DMS79 treated with DMSO at 0.1 percent for 48 hours (cell line): ENCODE data around the gene MANBA.
"Not testable (repeated sequence)": the region's sequence is repeated elsewhere in the genome, so short reads cannot be mapped to it uniquely, and the experiment has no call there.

Source experiments
- DNase-seq: peaks from one replicate; lab custom pipeline; 2025; lab: John Stamatoyannopoulos, UW

The MANBA gene

DNA sequence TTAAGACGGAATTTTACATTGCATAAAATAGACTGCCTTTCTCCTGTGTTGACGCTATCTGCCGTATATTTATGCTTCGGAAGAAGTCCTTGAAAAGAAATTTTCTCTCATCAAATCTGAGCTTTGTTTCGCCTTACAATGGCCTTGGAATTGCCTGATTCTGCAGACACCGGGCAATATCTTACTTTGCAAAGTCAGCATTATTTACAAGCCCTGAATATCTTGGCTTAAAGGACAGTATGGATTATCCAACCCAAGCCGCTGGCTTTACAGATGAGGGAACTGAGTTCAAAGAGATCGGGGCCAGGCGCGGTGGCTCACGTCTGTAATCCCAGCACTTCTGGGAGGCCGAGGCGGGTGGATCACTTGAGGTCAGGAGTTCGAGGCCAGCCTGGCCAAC lies 1.1 kb upstream of the MANBA start:
- no peak for DNase-seq

DNA sequence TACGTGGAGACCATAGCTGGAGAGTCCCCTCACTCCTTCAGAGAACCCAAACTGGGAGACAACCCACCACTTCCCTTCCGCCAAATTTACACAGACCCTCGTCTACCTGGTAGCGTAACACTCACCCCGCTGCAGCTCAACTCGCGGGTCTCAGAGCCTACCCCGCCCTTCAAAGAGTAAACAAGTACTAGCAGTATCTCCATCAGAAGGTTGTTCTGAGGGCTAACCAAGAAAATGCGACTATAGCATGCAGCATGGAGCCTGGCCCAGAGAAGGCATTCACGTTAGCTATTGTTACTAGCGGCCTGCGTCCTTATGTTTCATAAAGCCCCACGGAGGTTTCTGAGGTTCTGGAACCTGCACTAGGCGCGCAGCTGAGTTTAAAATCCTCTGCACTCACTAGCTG lies 531 bp upstream of the MANBA start:
- peak; percentile 16 for DNase-seq

DNA sequence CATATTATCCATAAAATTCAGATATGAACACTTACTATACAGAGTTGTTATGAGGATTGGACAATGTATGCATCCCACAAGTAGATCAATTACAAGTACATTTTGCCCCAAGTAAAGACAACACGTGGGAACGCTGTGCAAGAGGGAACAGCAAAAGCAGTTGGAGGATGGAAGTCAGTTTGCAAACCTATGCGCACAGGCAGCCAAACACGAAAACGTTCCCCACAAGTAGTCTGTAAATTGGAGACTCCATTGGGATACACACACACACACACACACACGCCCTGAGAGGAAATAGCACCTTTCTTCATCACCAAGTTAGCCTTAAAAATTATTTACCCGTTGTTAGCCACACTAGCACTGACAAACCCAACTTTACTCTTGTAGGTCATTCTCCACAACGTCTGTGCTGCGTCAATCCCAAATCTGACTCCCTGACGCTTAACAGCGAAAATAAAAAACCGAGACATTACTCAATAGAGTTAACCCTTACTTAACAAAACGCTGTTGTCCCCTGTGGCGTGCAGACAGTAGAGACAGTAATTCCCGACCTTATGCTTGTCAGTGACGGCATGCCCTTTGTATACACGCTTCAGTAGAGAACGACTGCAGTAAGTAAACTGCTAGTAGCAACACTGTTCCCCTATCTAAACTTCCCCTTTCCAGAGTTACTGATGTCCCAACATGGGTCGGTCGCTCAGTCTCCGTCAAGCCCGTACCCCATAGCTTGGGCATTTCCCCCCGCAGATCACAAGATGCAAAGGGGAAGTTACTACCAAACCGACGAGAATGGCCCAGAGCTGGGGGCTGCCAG lies 730 bp downstream of the MANBA start:
- DNase-seq = no peak

DNA sequence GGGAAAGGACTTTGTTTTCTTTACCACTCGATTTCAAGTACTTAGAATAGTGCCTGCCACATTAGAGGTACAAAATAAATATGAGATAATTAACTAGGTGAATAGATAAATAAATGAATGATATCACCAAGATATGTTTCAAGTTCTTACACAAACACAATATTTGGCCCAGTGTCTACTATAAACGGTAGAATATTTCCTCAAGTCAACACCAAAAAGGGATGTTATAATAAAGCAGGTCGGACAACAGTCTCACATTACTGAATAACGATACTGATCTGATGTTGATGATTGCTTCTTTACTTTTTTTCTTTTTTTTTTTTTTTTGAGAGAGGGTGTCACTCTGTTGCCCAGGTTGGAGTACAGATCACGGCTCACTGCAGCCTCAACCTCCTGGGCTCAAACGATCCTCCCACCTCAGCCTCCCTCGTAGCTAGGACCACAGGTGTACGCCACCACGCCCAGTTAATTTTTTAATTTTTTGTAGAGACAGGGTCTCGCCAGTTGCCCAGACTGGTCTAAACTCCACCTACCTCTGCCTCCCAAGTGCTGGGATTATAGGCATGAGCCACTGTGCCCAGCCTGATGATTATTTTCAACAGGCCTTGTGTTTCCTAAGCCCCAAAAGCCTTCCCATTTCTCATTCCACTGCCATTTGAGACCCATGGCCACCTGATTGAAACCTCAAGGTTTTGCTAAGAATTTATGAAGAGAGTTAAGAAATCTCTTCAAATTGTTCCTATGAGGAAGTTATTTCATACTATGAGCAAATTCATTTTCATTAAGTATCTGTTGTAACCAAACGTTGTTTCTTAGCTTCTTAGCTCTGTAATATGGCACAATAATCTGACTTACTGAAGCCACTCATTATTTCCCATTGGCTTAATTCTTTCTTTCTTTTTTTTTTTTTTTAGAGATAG lies 2.3 kb downstream of the MANBA start:
- peak; percentile 21 for DNase-seq

DNA sequence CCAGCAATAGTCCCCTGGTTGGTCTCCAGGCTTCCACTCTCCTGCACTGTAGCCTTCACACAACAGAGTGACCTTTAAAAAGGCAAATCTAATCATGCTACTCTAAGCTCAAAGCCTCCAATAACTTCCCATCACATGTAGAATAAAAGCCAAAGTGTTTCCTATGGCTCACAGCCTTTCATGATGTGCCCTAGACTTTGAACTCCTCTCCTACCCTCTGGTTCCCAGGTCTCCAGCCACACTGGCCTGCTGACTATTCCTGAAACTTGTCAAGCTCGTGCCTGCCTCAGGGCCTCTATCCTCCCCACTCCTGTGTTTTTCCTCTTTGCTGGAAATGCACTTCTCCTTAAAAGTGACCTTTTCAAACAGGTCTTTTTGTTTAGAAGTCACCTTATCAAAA lies 3.1 kb downstream of the MANBA start:
- no peak for DNase-seq

DNA sequence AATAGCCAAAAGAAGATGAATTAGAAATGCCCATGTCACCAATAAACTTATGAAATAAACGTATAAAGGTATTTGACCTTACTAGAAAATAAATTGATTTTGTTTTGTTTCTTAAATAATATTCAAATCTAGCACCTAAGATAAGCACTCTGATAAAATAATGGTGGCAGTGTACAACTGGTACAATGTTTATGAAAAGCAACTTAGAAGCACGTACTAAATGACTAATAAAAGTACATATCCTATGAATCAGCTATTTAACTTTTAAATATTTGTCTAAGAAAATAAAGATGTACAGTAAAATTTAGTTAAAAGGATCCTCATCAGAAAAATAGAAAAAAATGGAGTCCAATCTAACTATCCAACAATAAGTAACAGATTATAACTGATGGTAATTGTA lies 6.7 kb downstream of the MANBA start:
- no peak for DNase-seq

DNA sequence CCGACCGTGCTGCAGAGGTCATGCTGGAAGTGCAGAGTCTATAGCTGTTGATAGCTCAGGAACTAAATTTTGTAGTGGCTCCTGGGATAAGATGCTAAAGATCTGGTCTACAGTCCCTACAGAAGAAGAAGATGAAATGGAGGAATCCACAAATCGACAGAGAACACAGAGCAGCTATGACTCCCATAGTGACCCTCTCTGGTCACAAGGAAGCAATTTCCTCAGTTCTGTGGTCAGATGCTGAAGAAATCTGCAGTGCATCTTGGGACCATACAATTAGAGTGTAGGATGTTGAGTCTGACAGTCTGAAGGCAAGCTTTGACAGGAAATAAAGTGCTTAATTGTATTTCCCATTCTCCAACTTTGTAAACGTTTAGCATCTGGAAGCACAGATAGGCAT lies 8.8 kb downstream of the MANBA start:
- no peak for DNase-seq

DNA sequence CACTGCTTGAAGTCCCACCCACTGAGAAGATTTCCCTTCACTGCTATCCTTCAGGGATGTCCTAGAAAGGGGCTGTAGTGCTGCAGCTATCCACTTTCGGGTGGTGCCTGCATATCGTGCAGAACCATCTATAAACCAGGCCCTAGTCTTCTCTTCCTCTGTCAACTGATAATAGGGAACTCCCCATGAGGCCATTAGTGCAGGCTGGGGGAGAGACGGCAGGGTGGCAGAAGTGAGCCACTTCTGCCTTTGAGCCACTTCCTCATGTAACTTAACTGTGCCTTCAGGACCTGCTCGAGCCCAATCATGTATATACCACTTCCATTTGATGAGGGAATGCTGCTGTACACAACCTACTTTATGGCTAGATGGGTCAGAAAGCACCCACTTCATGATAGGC lies 17.4 kb downstream of the MANBA start:
- not testable (repeated sequence) for DNase-seq

DNA sequence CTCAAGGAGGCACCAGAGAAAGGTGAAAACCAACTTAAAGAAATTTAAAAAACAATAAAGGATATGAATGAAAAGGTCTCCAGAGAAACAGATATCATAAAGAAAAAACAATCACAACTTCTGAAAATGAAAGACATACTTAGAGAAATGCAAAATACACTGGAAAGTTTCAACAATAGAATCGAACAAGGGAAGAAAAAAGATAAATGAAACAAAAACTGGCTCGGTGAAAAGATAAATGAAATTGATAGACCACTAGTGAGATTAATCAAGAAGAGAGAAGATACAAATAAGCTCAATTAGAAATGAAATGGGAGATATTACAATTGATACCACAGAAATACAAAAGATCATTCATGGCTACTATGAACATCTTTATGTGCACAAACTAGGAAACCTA lies 22.0 kb downstream of the MANBA start:
- DNase-seq = not testable (repeated sequence)

DNA sequence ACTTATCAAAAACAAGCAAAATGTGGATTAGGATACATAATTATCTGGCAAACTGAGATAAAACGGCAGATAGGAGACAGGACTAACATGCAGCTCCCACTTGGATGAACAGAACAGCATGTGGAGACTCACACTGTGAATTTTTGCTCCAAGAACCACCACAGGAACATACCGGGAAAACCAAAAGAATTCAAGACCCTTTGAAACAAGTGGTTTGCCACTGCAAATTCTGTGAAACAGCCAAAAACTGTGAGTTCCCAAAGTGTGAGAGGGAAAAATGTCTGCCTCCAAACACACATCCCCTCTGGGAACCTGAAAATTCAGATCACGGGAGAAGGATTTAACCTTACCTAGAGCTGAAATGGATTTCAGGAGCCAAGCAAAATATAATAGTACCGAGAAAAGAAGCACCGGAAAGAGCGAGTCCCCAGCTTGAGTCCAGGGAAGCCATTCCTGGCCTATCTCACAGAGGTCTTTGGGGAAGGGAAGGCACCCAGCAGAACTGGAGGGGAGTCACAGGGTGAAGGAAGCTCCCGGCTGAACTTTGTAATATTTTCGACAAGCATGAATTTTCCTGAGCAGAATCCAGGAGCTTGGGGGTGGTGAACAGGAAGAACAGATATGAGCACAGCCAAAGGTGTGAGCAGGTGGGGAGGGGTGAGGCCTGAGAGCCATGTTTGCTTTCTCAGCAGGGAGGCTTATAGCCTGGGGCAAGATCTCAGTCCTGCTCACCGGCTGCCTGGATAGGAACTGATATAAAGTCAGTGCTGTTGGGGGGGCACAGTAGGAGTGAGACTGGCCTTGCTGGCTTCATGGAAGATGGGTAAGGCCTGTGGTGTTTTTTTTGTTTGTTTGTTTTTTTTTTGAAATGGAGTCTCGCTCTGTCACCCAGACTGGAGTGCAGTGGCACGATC lies 23.9 kb downstream of the MANBA start:
- no peak for DNase-seq

DNA sequence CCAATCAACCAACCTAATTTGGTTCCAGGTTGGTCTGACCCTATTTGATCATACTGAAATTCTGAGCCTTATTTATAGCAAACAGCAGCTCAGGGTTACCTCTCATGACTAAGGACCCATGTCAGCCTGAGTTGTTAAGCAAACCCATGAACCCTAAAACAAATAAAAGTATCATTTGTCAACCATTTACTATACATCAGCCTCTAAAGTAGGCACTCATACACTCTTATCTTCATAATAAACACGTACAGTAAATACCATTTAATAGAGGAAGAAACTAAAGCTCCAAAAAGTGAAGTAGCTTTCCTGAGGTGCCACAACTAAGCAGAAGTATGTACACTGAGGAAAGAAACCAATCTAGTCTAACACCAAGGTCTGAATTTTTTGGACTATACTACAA lies 25.2 kb downstream of the MANBA start:
- DNase-seq = peak; percentile 40

DNA sequence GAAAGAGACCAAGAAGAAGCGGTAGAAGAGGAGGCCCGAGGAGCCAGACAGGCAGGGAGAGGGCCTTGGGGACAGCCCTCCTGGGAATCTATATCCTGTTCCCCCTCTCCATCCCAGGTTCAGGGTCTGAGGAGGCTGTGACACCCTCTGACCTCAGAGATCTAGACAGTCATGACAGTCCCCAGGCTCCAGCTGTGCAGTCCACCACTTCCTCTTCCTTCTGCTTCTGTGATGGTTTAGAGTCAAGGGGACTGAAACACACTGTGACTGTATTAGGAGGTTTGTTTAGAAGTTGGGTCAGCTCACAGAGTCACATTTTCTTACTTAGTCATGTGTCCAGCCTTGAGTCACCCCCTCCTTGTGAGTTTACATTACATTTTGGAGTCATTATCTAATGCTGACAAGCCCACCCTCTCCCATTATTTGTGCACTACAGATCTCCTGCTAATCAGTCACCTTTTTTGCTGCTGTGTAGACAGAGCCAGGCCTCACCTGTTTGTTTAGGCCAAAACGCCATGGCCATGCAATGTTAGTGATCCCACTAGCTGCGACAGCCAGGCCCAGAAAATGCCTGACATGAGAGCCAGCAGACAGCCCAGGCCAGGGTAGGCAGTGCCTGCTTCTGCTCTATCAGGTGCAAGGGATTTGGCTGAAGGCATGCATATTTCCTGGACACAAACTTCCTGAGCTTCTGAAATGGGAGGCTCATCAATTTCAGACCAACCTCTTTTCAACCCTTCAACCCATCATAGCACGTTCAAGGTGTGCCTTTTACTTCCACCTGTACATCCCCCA lies 26.0 kb downstream of the MANBA start:
- no peak for DNase-seq

DNA sequence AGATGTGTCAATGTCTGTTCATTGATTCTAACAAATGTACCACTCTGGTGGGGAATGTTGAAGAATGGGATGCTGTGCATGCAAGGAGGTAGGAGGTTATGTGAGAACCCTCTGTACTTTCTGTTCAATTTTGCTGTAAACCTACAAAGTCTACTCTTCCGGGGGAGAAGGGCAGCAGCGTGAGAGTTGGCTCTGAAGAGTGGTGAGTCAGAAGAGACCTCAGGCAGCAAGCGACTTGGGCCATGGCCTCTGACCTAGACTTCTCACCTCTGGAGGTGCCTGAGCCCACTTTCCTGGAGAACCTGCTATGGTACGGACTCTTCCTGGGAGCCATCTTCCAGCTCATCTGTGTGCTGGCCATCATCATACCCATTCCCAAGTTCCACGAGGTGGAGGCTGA lies 26.7 kb downstream of the MANBA start:
- no peak for DNase-seq

DNA sequence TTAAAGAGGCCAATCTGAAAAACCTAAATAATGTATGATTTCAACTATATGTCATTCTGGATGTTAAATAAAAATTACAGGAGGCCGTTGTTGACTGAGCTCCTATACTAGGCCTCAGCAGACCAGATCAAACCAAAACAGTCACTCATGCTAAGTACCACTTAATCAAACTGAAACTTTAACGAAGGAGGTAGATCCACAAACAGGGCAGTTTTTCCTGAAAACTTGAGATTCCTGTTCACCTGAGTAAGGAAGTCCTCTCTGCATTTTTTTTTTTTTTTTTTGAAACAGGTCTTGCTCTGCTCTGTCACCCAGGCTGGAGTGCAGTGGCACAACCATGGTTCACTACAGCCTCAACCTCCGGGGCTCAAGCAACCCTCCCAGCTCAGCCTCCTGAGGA lies 27.7 kb downstream of the MANBA start:
- no peak for DNase-seq

DNA sequence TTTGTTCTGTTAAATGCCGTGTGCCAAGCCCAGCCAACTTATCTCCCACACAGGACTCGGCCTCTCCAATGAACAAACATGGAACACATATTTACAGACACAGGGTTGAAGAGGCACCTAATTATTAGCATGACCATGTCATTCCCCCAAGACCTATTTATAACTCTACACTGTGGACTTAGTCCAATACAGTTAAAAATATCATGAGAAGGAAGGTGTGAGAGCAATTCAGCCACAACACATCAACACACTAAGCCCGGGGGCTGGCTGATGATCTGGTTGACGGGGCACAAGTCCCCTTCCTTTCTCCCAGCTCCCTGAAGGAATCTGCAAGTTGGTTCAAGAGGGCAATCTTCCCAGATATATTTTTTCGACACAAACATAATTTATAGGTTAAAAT lies 28.1 kb downstream of the MANBA start:
- no peak for DNase-seq

DNA sequence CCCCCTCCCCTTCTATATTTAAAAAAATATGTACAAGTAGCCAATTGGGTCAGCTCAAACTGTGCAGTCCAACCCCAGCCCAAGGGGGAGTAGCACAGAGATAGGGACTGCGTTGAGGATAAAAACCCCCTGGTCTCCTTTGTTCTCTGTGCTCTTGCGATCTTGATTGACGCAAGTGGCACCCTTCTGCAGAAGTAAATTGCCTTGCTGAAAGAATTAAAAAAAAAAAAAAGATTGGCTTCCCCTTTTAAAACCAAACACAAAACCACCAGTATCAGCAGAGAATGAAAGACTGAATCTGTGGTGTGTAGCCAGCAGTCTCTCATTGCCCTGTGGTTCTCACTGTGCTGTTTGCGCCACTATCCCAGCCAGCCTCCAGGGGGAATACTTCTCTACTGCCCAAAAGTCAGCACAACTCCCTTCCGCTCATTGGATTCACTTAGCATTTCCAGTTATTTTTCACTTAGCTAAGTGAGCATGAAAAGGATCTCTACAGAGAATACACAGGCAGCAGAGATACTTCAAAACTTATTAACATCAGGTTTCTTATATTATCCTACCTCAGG lies 29.7 kb downstream of the MANBA start:
- no peak for DNase-seq

DNA sequence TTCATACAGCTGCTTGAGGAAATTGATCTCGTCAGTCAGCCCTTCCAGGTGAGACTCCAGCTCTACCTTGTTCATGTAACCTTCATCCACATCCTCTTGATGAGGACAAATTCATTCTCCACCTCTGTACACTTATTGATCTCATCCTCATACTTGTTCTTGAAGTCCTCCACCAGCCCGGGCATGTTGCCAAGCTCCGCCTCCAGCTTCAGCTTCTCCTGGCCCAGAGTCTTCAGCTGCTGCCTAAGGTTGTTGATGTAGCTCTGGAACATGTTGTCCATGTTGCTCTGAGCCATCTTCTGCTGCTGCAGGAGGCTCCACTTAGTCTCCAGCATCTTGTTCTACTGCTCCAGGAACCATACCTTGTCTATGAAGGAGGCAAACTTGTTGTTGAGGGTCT lies 31.3 kb downstream of the MANBA start:
- not testable (repeated sequence) for DNase-seq

DNA sequence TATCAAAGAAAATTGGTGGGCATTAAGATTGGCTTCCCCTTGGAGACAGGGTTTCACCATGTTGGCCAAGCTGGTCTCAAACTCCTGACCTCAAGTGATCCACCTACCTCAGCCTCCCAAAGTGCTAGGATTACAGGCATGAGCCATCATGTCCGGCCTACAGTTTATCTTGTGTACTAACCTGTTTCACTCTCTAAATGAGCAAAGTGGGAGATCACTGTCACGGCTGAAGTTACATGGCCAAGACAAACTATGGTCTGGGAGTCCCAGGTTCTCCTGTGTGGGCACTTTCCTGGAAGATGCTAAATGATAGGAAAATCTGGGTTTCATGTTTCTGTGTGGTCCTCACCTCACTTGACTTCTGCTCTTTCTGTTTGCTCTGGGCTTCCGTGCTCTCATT lies 33.8 kb downstream of the MANBA start:
- not testable (repeated sequence) for DNase-seq

DNA sequence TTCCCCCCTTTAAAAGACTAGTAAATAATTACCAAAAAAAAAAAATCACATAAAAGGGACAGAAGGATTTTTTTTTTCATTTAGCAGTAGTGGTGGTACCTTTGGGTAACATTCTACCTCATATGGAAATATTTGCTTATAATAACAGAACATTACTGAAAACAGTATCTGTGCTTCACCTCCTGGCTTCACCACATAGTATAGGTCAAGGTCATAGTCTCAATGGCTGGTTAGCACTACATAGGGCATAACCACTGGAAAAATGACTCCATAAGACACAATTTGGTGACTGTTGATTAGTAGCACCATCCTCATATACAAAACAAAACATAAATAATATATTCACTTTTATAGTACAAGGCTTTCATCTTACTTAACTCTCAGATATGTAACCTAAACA lies 34.7 kb downstream of the MANBA start:
- DNase-seq = no peak

DNA sequence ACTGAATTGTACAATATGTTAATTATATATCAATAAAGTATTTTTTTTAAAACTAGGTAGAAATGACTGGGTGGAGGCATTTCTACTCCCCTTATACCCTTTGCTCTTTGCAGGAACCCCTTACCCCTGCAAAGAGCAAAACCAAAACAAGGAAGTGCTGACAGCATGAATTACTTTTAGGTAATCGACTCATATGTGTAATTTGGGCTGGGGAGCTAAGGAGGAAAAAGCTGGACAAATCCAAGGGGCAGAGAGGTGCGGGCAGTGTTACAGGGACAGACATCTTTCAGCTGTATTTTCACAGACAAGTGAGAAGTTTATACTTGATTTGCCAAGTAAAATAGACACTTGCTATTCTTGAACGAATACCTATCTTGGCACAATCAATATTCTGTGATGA lies 35.5 kb downstream of the MANBA start:
- no peak for DNase-seq

DNA sequence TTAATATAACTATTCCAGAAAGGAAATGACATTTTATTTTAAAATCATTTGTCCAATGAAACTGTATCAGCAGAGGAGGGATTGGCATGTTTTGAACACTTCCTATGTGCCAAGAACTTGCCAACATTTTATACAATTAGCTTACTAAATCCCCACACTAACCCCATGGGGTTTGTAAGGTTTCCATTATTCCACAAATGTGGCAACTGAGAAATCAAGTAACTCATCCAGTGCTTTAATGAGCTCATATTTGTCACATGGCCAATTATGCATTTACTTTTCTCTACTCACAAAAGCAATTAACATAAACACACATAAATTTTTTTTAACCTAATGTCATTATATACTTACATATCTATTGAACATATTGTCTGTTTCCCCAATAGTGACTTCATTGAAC lies 37.3 kb downstream of the MANBA start:
- no peak for DNase-seq
